Mucosa of descending colon (tissue), 3 donors: ENCODE data around the gene MMRN1. TPM values are rescaled to one million over a fixed set of nuclear protein-coding genes. Genes with fewer than 3 reads are reported as not detected.

Experiments used
- ATAC-seq: fragments of 200-7000 bp; cut with Tn5 transposase; one replicate; pipeline ENCODE4 v1.9.1; 2020; ENCODE audit warnings: mild to moderate bottlenecking, moderate library complexity
- DNase-seq, 3 donors: peaks; one replicate each; pipeline ENCODE4 v3.0.0-alpha.2; 2020
- H3K36me3 ChIP-seq: fragments of 200-600 bp; one replicate; pipeline ENCODE4 v1.8.0; 2021; ENCODE audit warnings: low read depth, mild to moderate bottlenecking
- H3K4me1 ChIP-seq: fragments of 200-600 bp; one replicate; pipeline ENCODE4 v1.8.0; 2021; ENCODE audit warnings: low read depth, mild to moderate bottlenecking
- H3K4me3 ChIP-seq: fragments of 200-600 bp; one replicate; pipeline ENCODE4 v1.8.0; 2021; ENCODE audit warnings: mild to moderate bottlenecking
- H3K9me3 ChIP-seq: fragments of 200-600 bp; one replicate; pipeline ENCODE4 v1.8.0; 2021; ENCODE audit warnings: mild to moderate bottlenecking
- CTCF ChIP-seq: fragments of 200-600 bp; IDR thresholded peaks from one replicate; pipeline ENCODE4 v1.8.0; 2022; ENCODE audit warnings: antibody characterized with exemption, mild to moderate bottlenecking
- intact Hi-C, 2 donors: fragments of 100-400 bp; cut with DNase I in 1 of 2; cut with micrococcal nuclease in 1 of 2; formaldehyde crosslinking; loops; one replicate each; pipeline versions ENCODE4 v1.11.0 to v1.11.1; 2022; cut with DNase I, micrococcal nuclease
- total RNA-seq, 3 donors: library from RNA; stranded (reverse); fragmentation: NEBNext Ultra II Directional in 2 of 3; extraction: Animal tissue kit (Norgen Biotek cat#: 25700) in 2 of 3; gene quantifications; one replicate each; pipeline versions ENCODE4 v1.2.1 to v1.2.4, GENCODE V29; 2021 to 2023
- donor health status: DM: no; HTN: no; CAD: no; lungs with moderate emphysema.
- donor health status: DM: no; HTN: no; CAD: no.
- donor health status: DM: no; HTN: yes; CAD: no.

Gene MMRN1
- total RNA-seq, 3 donors from 2014 or later: 8.8 to 40.1 (median 25.2) TPM

- Histone ChIP-seq H3K36me3 (no peaks in the 10 kb centered on the region), H3K4me3 (no peak overlapping the region), H3K4me1 (no peaks in the 10 kb centered on the region), H3K9me3 (no peaks in the 10 kb centered on the region)
- ATAC-seq: no peak
- intact Hi-C loops: no loop called here
- TF ChIP-seq CTCF: no peak
- no peak for DNase-seq
Measured at GRCh38 chr4:89929425-89930159, 34.9 kb downstream of the MMRN1 start.

GRCh38 chr4:89939546-89939945 lies 44.9 kb downstream of the MMRN1 start:
- intact Hi-C loops: no loop called here
- DNase-seq (no peak), ATAC-seq (no peak)
- no peaks in the 10 kb centered on the region for H3K4me1 ChIP-seq
- H3K36me3 ChIP-seq: no peaks in the 10 kb centered on the region
- H3K4me3 ChIP-seq: no peak overlapping the region
- no peak for TF ChIP-seq CTCF
- no peaks in the 10 kb centered on the region for H3K9me3 ChIP-seq

GRCh38 chr4:89939994-89940393 lies 45.3 kb downstream of the MMRN1 start:
- Histone ChIP-seq H3K4me3 (no peak overlapping the region), H3K36me3 (no peaks in the 10 kb centered on the region), H3K4me1 (no peaks in the 10 kb centered on the region), H3K9me3 (no peaks in the 10 kb centered on the region)
- DNase-seq (peak in 1 of 3 donors; percentile 10), ATAC-seq (no peak)
- intact Hi-C loops: no loop called here
- TF ChIP-seq CTCF: no peak

- Histone ChIP-seq H3K4me3 (no peak overlapping the region), H3K36me3 (no peaks in the 10 kb centered on the region), H3K4me1 (no peaks in the 10 kb centered on the region), H3K9me3 (no peaks in the 10 kb centered on the region)
- ATAC-seq (no peak), DNase-seq (no peak)
- intact Hi-C loops: no loop called here
- TF ChIP-seq CTCF: no peak
Measured at GRCh38 chr4:89942811-89943210, 48.2 kb downstream of the MMRN1 start.

GRCh38 chr4:89949782-89950387 lies 55.2 kb downstream of the MMRN1 start:
- H3K9me3 ChIP-seq: no peaks in the 10 kb centered on the region
- no peak for TF ChIP-seq CTCF
- H3K4me1 ChIP-seq: no peaks in the 10 kb centered on the region
- DNase-seq: no peak
- H3K4me3 ChIP-seq: no peak overlapping the region
- no peaks in the 10 kb centered on the region for H3K36me3 ChIP-seq
- intact Hi-C loops: no loop called here
- no peak for ATAC-seq
